GOT3 (cell line): ENCODE results near the gene MYH1.

Experiments used
- DNase-seq: peaks from one replicate; lab custom pipeline; 2025; ENCODE audit warnings: mixed read lengths; lab: John Stamatoyannopoulos, UW

Gene MYH1

DNA sequence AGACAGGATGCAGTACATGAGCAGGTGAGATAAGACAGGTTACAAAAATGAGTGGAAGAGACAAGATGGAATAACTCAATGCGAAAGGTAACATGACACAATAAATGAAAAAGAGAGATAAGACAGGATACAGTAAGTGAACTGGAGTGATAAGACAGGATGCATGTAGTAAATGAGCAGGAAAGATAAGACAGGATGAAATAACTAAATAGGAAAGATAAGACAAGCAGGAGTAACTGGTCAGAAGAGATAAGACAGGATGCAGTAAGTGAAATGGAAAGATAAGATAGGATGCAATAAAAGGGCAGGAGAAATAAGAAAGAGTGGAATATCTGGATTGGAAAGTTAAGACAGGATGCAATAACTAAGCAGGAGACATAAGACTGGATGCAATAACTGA lies 40.6 kb downstream of the MYH1 start:
- DNase-seq: no peak

- DNase-seq: no peak
Measured at GRCh38 chr17:10474536-10474935, 43.8 kb downstream of the MYH1 start.

- DNase-seq: no peak
Measured at GRCh38 chr17:10471858-10472257, 46.5 kb downstream of the MYH1 start.

DNA sequence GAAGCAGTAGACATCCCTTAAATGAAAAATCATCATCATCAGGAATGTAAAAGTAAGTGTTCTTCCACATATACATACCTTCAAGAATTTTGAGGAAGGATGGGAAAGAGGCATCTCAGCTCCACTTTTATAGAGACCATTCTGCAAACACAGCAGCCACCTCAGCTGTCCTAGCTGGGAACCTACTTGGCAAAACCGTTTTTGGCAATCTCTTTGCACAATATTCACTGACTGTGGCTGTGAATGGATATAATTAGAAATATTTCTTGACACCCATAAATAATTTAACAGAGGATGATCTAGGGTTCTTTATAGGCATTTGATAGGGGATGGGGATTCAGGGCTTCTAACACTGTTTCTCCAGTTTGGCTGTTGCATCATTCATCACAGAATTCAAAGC lies 48.9 kb downstream of the MYH1 start, which contains the start of gene MYH4:
Gene MYH4 (minus strand): TSS at position 101 of the 400 bp plus-strand sequence. CDS start 2,814 bp downstream, outside the sequence.
- DNase-seq: no peak

GRCh38 chr17:10463402-10463801 lies 54.9 kb downstream of the MYH1 start:
- no peak for DNase-seq

GRCh38 chr17:10460062-10460461 lies 58.3 kb downstream of the MYH1 start:
- DNase-seq: no peak

DNA sequence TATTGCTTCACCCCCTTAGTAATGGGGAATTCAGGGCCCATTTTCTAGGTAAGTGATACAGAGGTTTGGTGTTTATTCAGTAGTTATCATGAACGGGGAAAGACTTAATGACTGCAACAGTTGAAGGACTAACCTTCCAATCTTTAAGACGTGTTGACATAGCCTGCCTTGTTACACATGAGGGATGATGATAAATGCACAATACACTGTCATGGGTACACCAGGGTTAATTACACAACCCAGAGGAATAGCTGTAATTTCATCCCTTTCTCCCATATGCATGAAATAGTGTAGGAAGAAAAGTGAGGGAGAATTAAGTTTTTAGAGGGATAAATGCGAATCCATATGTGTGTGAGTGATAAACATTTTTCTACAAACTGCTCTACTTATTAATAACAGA lies 59.6 kb downstream of the MYH1 start:
- no peak for DNase-seq

- DNase-seq: no peak
Measured at GRCh38 chr17:10457952-10458351, 60.4 kb downstream of the MYH1 start.

DNA sequence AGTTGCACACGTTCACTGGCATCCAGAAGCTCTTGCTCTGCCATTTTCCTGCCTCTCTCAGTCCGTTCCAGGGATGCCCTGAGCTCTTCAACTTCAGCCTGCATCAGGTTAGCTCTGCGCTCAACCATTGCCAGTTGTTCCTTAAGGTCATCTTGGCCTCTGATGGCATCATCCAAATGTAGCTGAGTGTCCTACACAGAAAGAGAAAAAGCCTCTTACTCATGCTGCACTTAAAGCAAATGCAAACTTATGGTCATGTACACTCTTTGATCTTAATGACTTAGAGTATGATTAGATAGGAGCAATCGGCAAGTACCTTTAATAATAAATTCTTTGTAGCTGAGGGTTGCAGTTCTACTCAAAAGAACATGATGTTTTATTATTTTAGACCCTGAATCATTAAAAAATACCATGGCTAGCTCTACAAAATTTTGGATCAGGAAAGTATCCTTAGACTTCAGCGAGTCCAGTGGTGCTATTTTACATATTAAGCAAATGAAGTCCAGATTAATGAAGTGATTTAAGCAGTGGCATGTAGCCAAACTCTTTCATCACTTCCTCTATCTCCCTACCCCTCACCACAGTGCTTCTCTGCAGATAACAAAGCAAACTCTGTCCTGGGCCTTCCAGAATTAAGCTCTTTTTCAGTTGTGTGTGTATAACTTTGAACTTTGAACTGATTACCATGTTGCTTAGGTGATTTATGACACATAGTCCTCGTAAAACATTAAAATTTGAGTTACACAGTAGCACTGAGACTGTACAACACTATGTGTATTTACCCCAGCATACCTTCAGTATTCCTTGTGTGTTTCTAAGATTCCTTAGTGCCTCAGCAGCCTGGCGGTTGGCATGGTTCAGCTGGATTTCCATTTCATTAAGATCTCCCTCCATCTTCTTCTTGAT lies 71.1 kb downstream of the MYH1 start:
- no peak for DNase-seq
